NCI-H2227 (cell line): ENCODE data around the gene HFM1.
A peak's percentile ranks its signal among the peaks of the same experiment; 100 is the strongest.

Source experiments
- DNase-seq: peaks from one replicate; lab custom pipeline; 2025; ENCODE audit not compliant: unreplicated experiment; lab: John Stamatoyannopoulos, UW

Gene HFM1

DNA sequence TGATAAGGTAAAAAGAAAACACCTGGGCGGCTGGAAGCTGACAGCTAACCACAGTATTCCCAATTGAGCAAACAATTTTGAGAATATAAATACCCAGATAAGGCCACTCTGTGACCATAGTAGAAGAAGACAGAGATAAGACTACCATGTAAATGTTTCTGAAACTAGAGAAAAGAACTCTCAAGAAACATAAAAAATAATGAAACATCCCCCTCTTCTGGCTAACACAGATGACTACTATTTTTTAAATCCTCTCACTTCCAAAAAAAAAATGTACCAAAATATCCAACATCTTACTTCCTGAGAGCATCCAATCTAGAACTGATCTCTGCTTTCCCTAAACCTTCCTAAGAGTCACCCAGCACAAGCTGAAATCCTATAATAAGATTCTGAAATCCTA lies 125.9 kb downstream of the HFM1 start:
- DNase-seq: peak; percentile 31

DNA sequence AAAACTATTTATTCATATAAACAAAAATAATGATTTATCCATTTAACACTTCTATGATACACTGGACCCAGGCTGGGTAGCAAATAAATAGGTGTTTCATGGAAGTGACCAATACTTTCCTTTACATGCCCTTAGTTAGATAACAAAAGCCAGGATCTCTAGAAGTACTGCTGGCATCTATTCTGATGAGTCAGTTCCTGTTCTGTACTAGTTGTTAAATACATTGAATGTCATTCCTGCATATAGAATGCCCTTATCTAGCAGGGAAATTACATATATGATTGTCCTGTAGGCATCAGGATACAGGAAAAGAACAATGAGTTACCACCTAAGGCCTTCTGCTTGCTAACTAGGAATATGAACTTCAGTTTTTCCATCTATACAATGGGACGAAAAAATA lies 130.8 kb downstream of the HFM1 start:
- no peak for DNase-seq

DNA sequence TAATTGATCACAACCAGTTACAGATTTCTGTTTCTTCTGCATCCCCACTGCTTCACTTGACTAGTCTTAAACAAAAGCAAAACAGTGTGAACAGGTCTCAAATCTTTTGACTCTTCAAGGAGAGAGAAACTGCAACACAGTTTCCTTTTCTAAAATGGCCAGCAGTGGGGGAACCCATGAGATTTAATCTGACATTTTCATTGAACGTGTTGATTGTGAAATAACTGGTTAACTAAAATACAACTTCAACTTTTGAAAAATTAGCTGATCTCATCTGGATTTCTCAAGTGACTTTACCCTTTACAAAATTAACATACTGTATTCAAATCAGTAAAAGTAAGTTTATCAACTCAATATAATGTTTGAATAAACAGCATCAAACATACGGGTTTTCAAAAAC lies 143.0 kb downstream of the HFM1 start:
- no peak for DNase-seq

DNA sequence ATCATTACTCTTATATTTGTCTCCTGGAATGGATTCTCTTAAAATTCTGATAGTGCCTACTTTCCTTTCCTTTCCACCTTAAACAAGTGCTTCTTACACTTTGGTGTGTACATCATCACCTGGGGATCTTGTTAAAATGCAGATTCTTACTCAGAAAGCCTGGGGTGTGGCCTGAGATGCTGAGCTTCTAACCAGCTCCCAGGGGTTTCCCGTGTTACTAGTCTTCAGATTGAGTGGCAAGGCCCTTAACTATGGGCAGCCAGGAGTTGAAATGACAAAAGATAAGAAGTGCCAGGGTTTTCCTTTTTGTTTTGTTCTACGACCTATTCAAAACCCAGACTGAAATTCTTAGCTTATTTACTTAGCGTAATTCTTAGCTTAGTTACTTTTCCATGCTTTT lies 159.2 kb downstream of the HFM1 start:
- no peak for DNase-seq

DNA sequence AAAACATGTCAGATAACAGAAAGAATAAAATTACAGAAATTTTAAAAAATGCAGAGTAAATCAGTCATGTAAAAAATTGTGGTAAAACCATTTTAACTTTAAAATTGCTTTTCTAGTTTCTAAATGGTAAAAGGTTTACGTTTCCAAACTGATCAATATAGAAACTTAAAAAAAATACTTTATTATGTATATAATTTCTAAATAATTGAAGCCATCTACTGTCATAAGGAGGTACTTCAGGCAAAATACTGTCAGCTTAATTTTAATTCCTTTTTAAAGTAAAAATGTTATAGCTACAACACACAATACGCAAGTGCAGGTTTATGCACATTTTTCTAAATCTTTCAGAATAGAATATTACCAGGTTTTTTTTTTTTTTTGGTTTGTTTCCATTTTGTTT lies 159.9 kb downstream of the HFM1 start:
- no peak for DNase-seq

DNA sequence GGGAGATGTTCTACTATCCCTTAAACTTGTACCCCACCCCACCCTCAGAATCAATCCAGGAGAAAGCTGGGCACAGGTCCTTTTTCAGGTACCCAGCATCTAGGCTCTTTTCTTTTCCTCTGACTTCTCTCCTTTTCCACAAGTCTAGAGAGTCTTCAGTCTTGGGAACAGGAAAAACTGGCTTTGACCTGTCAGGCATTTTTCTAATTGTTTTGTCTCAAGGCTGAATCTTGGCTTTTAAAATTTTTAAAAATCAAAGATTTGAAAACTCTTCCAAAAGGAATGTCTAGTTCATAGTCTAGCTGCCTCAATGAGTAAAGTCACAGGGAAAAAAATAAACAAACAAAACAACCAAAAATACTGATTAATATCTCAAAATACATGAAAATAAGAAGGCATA lies 161.5 kb downstream of the HFM1 start:
- DNase-seq: no peak

DNA sequence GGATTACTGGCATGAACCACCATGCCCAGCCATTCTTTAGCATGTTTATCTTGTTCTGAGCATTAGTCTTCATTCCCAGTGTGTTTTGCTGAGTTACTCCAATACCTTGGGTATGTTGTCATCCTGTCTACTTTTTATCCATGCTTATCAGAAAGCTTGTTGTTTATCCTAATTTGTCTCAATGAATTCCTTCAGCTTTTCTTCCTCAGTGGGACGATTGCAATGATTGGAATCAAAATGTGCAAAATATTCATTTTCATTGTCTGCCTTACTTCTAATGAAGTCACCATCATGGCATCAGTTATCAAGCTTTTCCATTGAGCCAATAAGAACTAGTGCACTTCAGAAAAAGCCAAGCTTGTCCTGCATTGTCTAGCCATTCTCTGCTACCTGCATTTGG lies 170.5 kb downstream of the HFM1 start:
- no peak for DNase-seq

DNA sequence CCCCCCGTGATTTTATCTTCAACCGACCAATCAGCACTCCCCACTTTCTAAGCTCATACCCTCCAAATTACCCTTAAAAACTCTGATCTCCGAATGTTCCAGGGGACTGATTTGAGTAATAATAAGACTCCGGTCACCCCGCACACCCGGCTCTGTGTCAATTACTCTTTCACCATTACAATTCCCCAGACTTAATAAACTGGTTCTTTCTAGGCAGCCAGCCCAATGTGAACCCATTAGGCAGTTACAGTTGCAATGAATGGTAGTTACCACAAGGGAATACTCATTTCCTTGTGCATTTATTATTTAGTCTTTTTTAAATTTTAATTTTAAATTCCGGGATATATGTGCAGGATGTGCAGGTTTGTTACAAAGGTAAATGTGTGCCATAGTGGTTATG lies 177.9 kb downstream of the HFM1 start:
- DNase-seq: no peak

DNA sequence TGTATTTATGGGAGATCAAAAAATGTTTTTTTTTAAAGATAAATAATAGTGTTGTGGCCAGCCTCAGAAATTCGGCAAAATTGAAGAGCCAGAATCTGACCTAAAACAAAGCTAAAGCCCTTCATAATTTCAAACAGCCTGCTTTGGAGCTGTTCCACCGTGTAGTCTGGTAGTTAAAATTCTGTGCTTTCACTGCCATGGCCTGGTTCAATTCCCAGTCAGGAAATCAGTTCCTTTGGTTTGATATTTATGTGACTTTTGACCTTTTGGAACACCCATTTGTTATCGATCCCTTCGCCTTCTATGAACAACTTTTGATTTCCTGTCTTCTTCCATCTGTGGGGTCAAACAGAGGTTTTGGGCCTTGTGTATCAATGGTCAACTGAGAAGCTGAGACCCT lies 179.8 kb downstream of the HFM1 start:
- no peak for DNase-seq

DNA sequence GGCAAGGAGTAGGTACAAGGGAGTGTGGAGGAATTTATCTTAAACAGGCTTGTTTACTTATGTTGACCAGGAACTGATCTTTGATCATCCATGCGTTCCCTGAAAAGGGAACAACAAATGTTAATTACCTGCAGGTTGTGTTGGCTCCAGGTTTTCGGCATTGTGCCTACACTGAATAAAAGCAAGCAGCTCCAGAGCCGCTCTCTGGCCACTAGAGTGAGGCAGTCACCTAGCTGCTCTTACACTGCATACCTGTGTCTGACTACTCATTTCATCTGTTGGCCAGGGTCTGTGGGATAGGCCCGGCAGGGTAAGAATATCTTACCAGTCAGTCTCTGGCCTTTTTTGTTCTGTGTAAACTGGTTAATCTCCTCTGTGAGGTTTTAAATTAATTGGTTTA lies 183.6 kb downstream of the HFM1 start:
- no peak for DNase-seq

DNA sequence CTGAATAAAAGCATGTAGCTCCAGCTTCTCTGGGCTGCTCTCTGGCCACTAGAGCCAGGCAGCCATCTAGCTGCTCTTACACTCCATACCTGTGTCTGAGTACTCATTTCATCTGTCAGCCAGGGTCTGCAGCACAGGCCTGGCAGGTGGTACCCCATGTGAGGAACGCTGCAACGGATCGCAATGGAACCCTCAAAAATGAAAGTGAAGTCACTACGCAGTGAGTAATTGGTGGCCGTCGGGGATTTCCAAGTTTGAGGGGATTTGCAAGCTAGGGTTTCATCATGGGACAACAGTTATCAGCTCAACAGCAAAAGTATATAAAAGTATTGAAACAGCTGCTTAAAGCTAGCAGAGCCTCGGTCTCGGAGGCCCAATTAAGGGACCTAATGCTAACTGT lies 186.7 kb downstream of the HFM1 start:
- no peak for DNase-seq
